ENCODE measurements around the gene ZNF362. TPM values are rescaled to one million over a fixed set of nuclear protein-coding genes. Genes with fewer than 3 reads are reported as not detected.

ZNF362 gene, protein sequence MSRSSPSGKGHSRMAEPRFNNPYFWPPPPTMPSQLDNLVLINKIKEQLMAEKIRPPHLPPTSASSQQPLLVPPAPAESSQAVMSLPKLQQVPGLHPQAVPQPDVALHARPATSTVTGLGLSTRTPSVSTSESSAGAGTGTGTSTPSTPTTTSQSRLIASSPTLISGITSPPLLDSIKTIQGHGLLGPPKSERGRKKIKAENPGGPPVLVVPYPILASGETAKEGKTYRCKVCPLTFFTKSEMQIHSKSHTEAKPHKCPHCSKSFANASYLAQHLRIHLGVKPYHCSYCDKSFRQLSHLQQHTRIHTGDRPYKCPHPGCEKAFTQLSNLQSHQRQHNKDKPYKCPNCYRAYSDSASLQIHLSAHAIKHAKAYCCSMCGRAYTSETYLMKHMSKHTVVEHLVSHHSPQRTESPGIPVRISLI
- total RNA-seq (2022) (23.2 and 26.9 TPM in 2 replicates), Bru-seq, nascent RNA (percentile 69 among the genes with signal in this experiment), BruChase-seq, experiment 1, labeled RNA remaining after a 2-hour chase (percentile 66 among the genes with signal in this experiment), BruChase-seq, experiment 2, labeled RNA remaining after a 6-hour chase (percentile 66 among the genes with signal in this experiment)
- long read RNA-seq, partial matches to known transcripts: 17 of 37 reads
- long read RNA-seq, other reads (novel, unspliced or antisense): 18 of 37 reads

- no peaks in the 10 kb centered on the region for H3K9me3 ChIP-seq
- peaks cover 23% of the 10 kb centered on the region for H3K4me1 ChIP-seq
- H3K4me3 Mint-ChIP-seq (ENCODE audit: unreplicated experiment): peak within 1 kb of the TSS; percentile 79
- peak; percentile 66 to 73 for DNase-seq
- no peak for TF ChIP-seq CTCF (IDR thresholded peaks at IDR 0.05; ENCODE audit: insufficient read depth in 1 of 2, low read depth in 1 of 2, low read length in 1 of 2, severe bottlenecking in 1 of 2, unreplicated experiment in 1 of 2)
- BruUV-seq (replicated peaks): TSS peak; percentile 77
- H3K4me1 Mint-ChIP-seq (ENCODE audit: low read depth, unreplicated experiment): peaks cover 16% of the 10 kb centered on the region
- intact Hi-C loops (cut with micrococcal nuclease; ENCODE audit: unreplicated experiment): no loop called here
- ChIA-PET CTCF (no interaction called here), POLR2A (no interaction called here)
- H3K4me3 ChIP-seq (ENCODE audit: low read depth, low read length): peak within 1 kb of the TSS; percentile 47
- H3K27me3 Mint-ChIP-seq (ENCODE audit: insufficient read depth, unreplicated experiment): no peaks in the 10 kb centered on the region
- H3K36me3 ChIP-seq (ENCODE audit: control insufficient read depth, insufficient read depth, low read length): no peaks in the 10 kb centered on the region
- no peaks in the 10 kb centered on the region for H3K9me3 Mint-ChIP-seq (ENCODE audit: unreplicated experiment)
- H3K27me3 ChIP-seq (replicated peaks; ENCODE audit: control insufficient read depth, insufficient read depth, low read length): no peaks in the 10 kb centered on the region
- peaks cover 15% of the 10 kb centered on the region for H3K36me3 Mint-ChIP-seq (ENCODE audit: insufficient read depth, unreplicated experiment)
- peak within 1 kb of the TSS; percentile 93 for H3K27ac Mint-ChIP-seq (ENCODE audit: unreplicated experiment)
Observed at GRCh38 chr1:33256471-33257206, at the start of gene ZNF362. Gene ZNF362 (plus strand): TSS chr1:33256492. CDS start chr1:33270575, 14,083 bp downstream.

GRCh38 chr1:33211972-33212371 is 44.3 kb upstream of the ZNF362 start:
- CTCF ChIA-PET: no interaction called here
- no peaks in the 10 kb centered on the region for H3K36me3 Mint-ChIP-seq (ENCODE audit: insufficient read depth, unreplicated experiment)
- no peaks in the 10 kb centered on the region for H3K9me3 Mint-ChIP-seq (ENCODE audit: unreplicated experiment)
- DNase-seq: no peak
- H3K4me1 Mint-ChIP-seq (ENCODE audit: low read depth, unreplicated experiment): no peaks in the 10 kb centered on the region
- H3K4me1 ChIP-seq: no peaks in the 10 kb centered on the region
- POLR2A ChIA-PET: no interaction called here
- H3K27me3 ChIP-seq (replicated peaks; ENCODE audit: control insufficient read depth, insufficient read depth, low read length): no peaks in the 10 kb centered on the region
- no peak overlapping the region for H3K4me3 Mint-ChIP-seq (ENCODE audit: unreplicated experiment)
- no peak overlapping the region for H3K4me3 ChIP-seq (ENCODE audit: low read depth, low read length)
- H3K9me3 ChIP-seq: no peaks in the 10 kb centered on the region
- H3K27ac Mint-ChIP-seq (ENCODE audit: unreplicated experiment): no peak overlapping the region
- no peak for TF ChIP-seq CTCF (IDR thresholded peaks at IDR 0.05; ENCODE audit: insufficient read depth in 1 of 2, low read depth in 1 of 2, low read length in 1 of 2, severe bottlenecking in 1 of 2, unreplicated experiment in 1 of 2)
- intact Hi-C loops (cut with micrococcal nuclease; ENCODE audit: unreplicated experiment): no loop called here
- H3K36me3 ChIP-seq (ENCODE audit: control insufficient read depth, insufficient read depth, low read length): no peaks in the 10 kb centered on the region
- no TSS peak for BruUV-seq (replicated peaks)
- H3K27me3 Mint-ChIP-seq (ENCODE audit: insufficient read depth, unreplicated experiment): peaks cover 6% of the 10 kb centered on the region

Measured in Caco-2 (cell line).